Measurements from ENCODE around the gene MXRA7. TPM values are rescaled to one million over a fixed set of nuclear protein-coding genes. Genes with fewer than 3 reads are reported as not detected.
A peak's percentile ranks its signal among the peaks of the same experiment; 100 is the strongest.

Gene MXRA7
- total RNA-seq, 2 experiments from 2014 or later = 7.5 to 8.0 TPM

- CTCF ChIA-PET = interaction anchor here (1.1 to 2.8 kb wide), 2 partner anchors 11 to 12 kb away, joined by 3 to 26 read pairs; no protein-coding TSS in a partner anchor
These were observed 40.6 kb downstream of the MXRA7 start for GRCh38 chr17:76670020-76670717.

GRCh38 chr17:76667786-76668453 lies 42.8 kb downstream of the MXRA7 start:
- Mint-ChIP-seq H3K4me1 (ENCODE audit: low read depth) (peaks cover 24% of the 10 kb centered on the region), H3K9me3 (no peaks in the 10 kb centered on the region), H3K27ac (no peak overlapping the region), H3K36me3 (no peaks in the 10 kb centered on the region), H3K4me3 (no peak overlapping the region), H3K27me3 (no peaks in the 10 kb centered on the region)
- POLR2A ChIA-PET = no interaction called here
- no peak for DNase-seq
- CTCF ChIA-PET = no interaction called here
- intact Hi-C loops (cut with micrococcal nuclease) = no loop called here

More at GRCh38 chr17:76670020-76670717, 40.6 kb downstream of the MXRA7 start:
- intact Hi-C loops (cut with micrococcal nuclease) = loop anchor here (2.0 to 5.0 kb wide), 3 partner anchors 45 to 155 kb away; partner anchors contain the start of genes JMJD6 and METTL23
- no peak for DNase-seq
- Mint-ChIP-seq H3K4me1 (ENCODE audit: low read depth) (peaks cover 24% of the 10 kb centered on the region), H3K36me3 (no peaks in the 10 kb centered on the region), H3K4me3 (peak overlapping the region; percentile 5), H3K27ac (peak overlapping the region; percentile 93), H3K9me3 (no peaks in the 10 kb centered on the region), H3K27me3 (no peaks in the 10 kb centered on the region)
- POLR2A ChIA-PET = no interaction called here

GRCh38 chr17:76667491-76667755 lies 43.3 kb downstream of the MXRA7 start:
- Mint-ChIP-seq H3K9me3 (no peaks in the 10 kb centered on the region), H3K27me3 (no peaks in the 10 kb centered on the region), H3K4me3 (no peak overlapping the region), H3K4me1 (ENCODE audit: low read depth) (peaks cover 20% of the 10 kb centered on the region), H3K36me3 (no peaks in the 10 kb centered on the region), H3K27ac (no peak overlapping the region)
- intact Hi-C loops (cut with micrococcal nuclease) = no loop called here
- DNase-seq = no peak
- POLR2A ChIA-PET = no interaction called here
- CTCF ChIA-PET = no interaction called here

- ChIA-PET CTCF (interaction anchor here (1.1 kb wide), 1 partner anchor 21 kb away, joined by 3 read pairs; no protein-coding TSS in a partner anchor), POLR2A (no interaction called here)
- no peak for DNase-seq
- Mint-ChIP-seq H3K36me3 (no peaks in the 10 kb centered on the region), H3K4me1 (ENCODE audit: low read depth) (peaks cover 27% of the 10 kb centered on the region), H3K9me3 (no peaks in the 10 kb centered on the region), H3K27ac (no peak overlapping the region), H3K4me3 (no peak overlapping the region), H3K27me3 (no peaks in the 10 kb centered on the region)
- intact Hi-C loops (cut with micrococcal nuclease) = no loop called here
These were observed 50.1 kb downstream of the MXRA7 start for GRCh38 chr17:76660656-76661042.

GRCh38 chr17:76659928-76660655 lies 50.7 kb downstream of the MXRA7 start:
- intact Hi-C loops (cut with micrococcal nuclease) = no loop called here
- no peaks in the 10 kb centered on the region for H3K27me3 Mint-ChIP-seq
- POLR2A ChIA-PET = no interaction called here
- peaks cover 27% of the 10 kb centered on the region for H3K4me1 Mint-ChIP-seq (ENCODE audit: low read depth)
- no peaks in the 10 kb centered on the region for H3K9me3 Mint-ChIP-seq
- CTCF ChIA-PET = interaction anchor here (1.1 to 1.4 kb wide), 2 partner anchors 21 to 36 kb away, joined by 3 to 4 read pairs; no protein-coding TSS in a partner anchor
- no peak overlapping the region for H3K4me3 Mint-ChIP-seq
- peak; percentile 30 for DNase-seq
- peak overlapping the region; percentile 23 for H3K27ac Mint-ChIP-seq
- no peaks in the 10 kb centered on the region for H3K36me3 Mint-ChIP-seq

- CTCF ChIA-PET = interaction anchor here (1.6 kb wide), 1 partner anchor 34 kb away, joined by 6 read pairs; no protein-coding TSS in a partner anchor
- Mint-ChIP-seq H3K27me3 (no peaks in the 10 kb centered on the region), H3K27ac (no peak overlapping the region), H3K4me1 (ENCODE audit: low read depth) (peaks cover 27% of the 10 kb centered on the region), H3K4me3 (no peak overlapping the region), H3K36me3 (no peaks in the 10 kb centered on the region), H3K9me3 (no peaks in the 10 kb centered on the region)
- POLR2A ChIA-PET = no interaction called here
- intact Hi-C loops (cut with micrococcal nuclease) = no loop called here
- no peak for DNase-seq
These were observed 52.5 kb downstream of the MXRA7 start for GRCh38 chr17:76658242-76658662.

- POLR2A ChIA-PET = no interaction called here
- no peak overlapping the region for H3K27ac Mint-ChIP-seq
These were observed 53.1 kb downstream of the MXRA7 start for GRCh38 chr17:76657505-76658241.

GRCh38 chr17:76654408-76654807 lies 56.4 kb downstream of the MXRA7 start:
- CTCF ChIA-PET = no interaction called here
- H3K4me3 Mint-ChIP-seq = no peak overlapping the region
- intact Hi-C loops (cut with micrococcal nuclease) = no loop called here
- no peak overlapping the region for H3K27ac Mint-ChIP-seq
- no peaks in the 10 kb centered on the region for H3K36me3 Mint-ChIP-seq
- POLR2A ChIA-PET = no interaction called here
- no peaks in the 10 kb centered on the region for H3K9me3 Mint-ChIP-seq
- DNase-seq = no peak
- H3K27me3 Mint-ChIP-seq = peaks cover 4% of the 10 kb centered on the region
- peaks cover 13% of the 10 kb centered on the region for H3K4me1 Mint-ChIP-seq (ENCODE audit: low read depth)

More at GRCh38 chr17:76657505-76658241, 53.1 kb downstream of the MXRA7 start:
- CTCF ChIA-PET = interaction anchor here (1.3 to 1.6 kb wide), 2 partner anchors 24 to 34 kb away, joined by 3 to 6 read pairs; no protein-coding TSS in a partner anchor
- no peak for DNase-seq
- intact Hi-C loops (cut with micrococcal nuclease) = no loop called here
- Mint-ChIP-seq H3K36me3 (no peaks in the 10 kb centered on the region), H3K27me3 (no peaks in the 10 kb centered on the region), H3K9me3 (no peaks in the 10 kb centered on the region), H3K4me1 (ENCODE audit: low read depth) (peaks cover 27% of the 10 kb centered on the region), H3K4me3 (no peak overlapping the region)

- peaks cover 7% of the 10 kb centered on the region for H3K27me3 Mint-ChIP-seq
- ChIA-PET POLR2A (no interaction called here), CTCF (interaction anchor here (1.2 to 1.6 kb wide), 2 partner anchors 27 to 31 kb away, joined by 3 to 5 read pairs; no protein-coding TSS in a partner anchor)
These were observed 60.3 kb downstream of the MXRA7 start for GRCh38 chr17:76650504-76650903.

GRCh38 chr17:76646712-76647111 lies 64.1 kb downstream of the MXRA7 start:
- Mint-ChIP-seq H3K9me3 (peaks cover 6% of the 10 kb centered on the region), H3K4me3 (no peak overlapping the region), H3K36me3 (peaks cover 3% of the 10 kb centered on the region), H3K27ac (peak overlapping the region; percentile 3), H3K27me3 (peaks cover 5% of the 10 kb centered on the region), H3K4me1 (ENCODE audit: low read depth) (peaks cover 30% of the 10 kb centered on the region)
- ChIA-PET POLR2A (no interaction called here), CTCF (no interaction called here)
- intact Hi-C loops (cut with micrococcal nuclease) = no loop called here
- DNase-seq = no peak

More at GRCh38 chr17:76650504-76650903, 60.3 kb downstream of the MXRA7 start:
- DNase-seq = no peak
- peaks cover 6% of the 10 kb centered on the region for H3K9me3 Mint-ChIP-seq
- H3K27ac Mint-ChIP-seq = no peak overlapping the region
- intact Hi-C loops (cut with micrococcal nuclease) = no loop called here
- H3K36me3 Mint-ChIP-seq = peaks cover 3% of the 10 kb centered on the region
- peaks cover 5% of the 10 kb centered on the region for H3K4me1 Mint-ChIP-seq (ENCODE audit: low read depth)
- no peak overlapping the region for H3K4me3 Mint-ChIP-seq

- Mint-ChIP-seq H3K4me1 (ENCODE audit: low read depth) (peaks cover 36% of the 10 kb centered on the region), H3K27ac (no peak overlapping the region), H3K4me3 (no peak overlapping the region), H3K9me3 (peaks cover 6% of the 10 kb centered on the region), H3K27me3 (peaks cover 3% of the 10 kb centered on the region), H3K36me3 (peaks cover 3% of the 10 kb centered on the region)
- no peak for DNase-seq
- intact Hi-C loops (cut with micrococcal nuclease) = no loop called here
- ChIA-PET POLR2A (no interaction called here), CTCF (no interaction called here)
These were observed 65.3 kb downstream of the MXRA7 start for GRCh38 chr17:76645481-76645880.

- Mint-ChIP-seq H3K4me3 (no peak overlapping the region), H3K27ac (no peak overlapping the region), H3K9me3 (peaks cover 6% of the 10 kb centered on the region), H3K4me1 (ENCODE audit: low read depth) (peaks cover 36% of the 10 kb centered on the region), H3K27me3 (peaks cover 3% of the 10 kb centered on the region), H3K36me3 (peaks cover 3% of the 10 kb centered on the region)
- no peak for DNase-seq
- intact Hi-C loops (cut with micrococcal nuclease) = no loop called here
- ChIA-PET POLR2A (no interaction called here), CTCF (no interaction called here)
These were observed 65.8 kb downstream of the MXRA7 start for GRCh38 chr17:76644995-76645394.

Measured in activated CD4-positive, alpha-beta memory T cell treated with anti-CD3 and anti-CD28 coated beads for 36 hours (primary cell).